Activated CD4-positive, alpha-beta memory T cell treated with anti-CD3 and anti-CD28 coated beads for 36 hours (primary cell): ENCODE measurements around the gene PLPP7. TPM values are rescaled to one million over a fixed set of nuclear protein-coding genes. Genes with fewer than 3 reads are reported as not detected.

Source experiments
- CTCF ChIA-PET: fragments of 350-600 bp; sonication (Branson Sonifier 250); formaldehyde crosslinking; loops from one replicate; lab custom pipeline; 2021; ENCODE audit warnings: antibody characterized with exemption, inconsistent platforms; lab: Charles Lee
- POLR2A ChIA-PET: fragments of 350-600 bp; sonication (Branson Sonifier 250); formaldehyde crosslinking; loops from one replicate; lab custom pipeline; 2021; ENCODE audit warnings: antibody characterized with exemption; lab: Charles Lee
- DNase-seq: peaks from one replicate; pipeline ENCODE4 v3.0.0-alpha.2; 2020
- H3K27ac Mint-ChIP-seq: one replicate; pipeline ENCODE4 v1.8.0; 2021; ENCODE audit warnings: mixed read lengths
- H3K27me3 Mint-ChIP-seq: one replicate; pipeline ENCODE4 v1.8.0; 2021; ENCODE audit warnings: mixed read lengths
- H3K36me3 Mint-ChIP-seq: one replicate; pipeline ENCODE4 v1.8.0; 2021; ENCODE audit warnings: mixed read lengths
- H3K4me1 Mint-ChIP-seq: one replicate; pipeline ENCODE4 v1.8.0; 2021; ENCODE audit warnings: low read depth, mixed read lengths
- H3K4me3 Mint-ChIP-seq: one replicate; pipeline ENCODE4 v1.8.0; 2021; ENCODE audit warnings: mild to moderate bottlenecking, mixed read lengths
- H3K9me3 Mint-ChIP-seq: one replicate; pipeline ENCODE4 v1.8.0; 2021; ENCODE audit warnings: mixed read lengths
- intact Hi-C: fragments of 100-400 bp; cut with micrococcal nuclease; formaldehyde crosslinking; loops from one replicate; pipeline ENCODE4 v1.15.1; 2023
- total RNA-seq, 2 experiments: library from RNA; stranded (reverse); gene quantifications; one replicate each; pipeline ENCODE4 v1.2.3, GENCODE V29; 2021

The PLPP7 gene
- total RNA-seq, 2 experiments from 2014 or later: not detected

- intact Hi-C loops: loop anchor here (5.0 kb wide), 1 partner anchor 226 kb away; the partner anchor contains the start of gene POMT1
- DNase-seq: peak; percentile 71
- Mint-ChIP-seq H3K4me3 (peak within 1 kb of the TSS; percentile 99), H3K36me3 (peaks cover 43% of the 10 kb centered on the region), H3K4me1 (peaks cover 26% of the 10 kb centered on the region), H3K27me3 (no peaks in the 10 kb centered on the region), H3K9me3 (no peaks in the 10 kb centered on the region), H3K27ac (peak within 1 kb of the TSS; percentile 97)
- POLR2A ChIA-PET: interaction anchor here (0.9 to 11.6 kb wide), 3 partner anchors 22 to 151 kb away, joined by 3 to 180 read pairs (median 5); partner anchors contain the start of gene NUP214
- CTCF ChIA-PET: interaction anchor here (1.0 to 11.5 kb wide), 4 partner anchors 8 to 97 kb away, joined by 3 to 109 read pairs (median 4); no protein-coding TSS in a partner anchor
Measured at GRCh38 chr9:131276094-131276888, 13.2 kb upstream of the PLPP7 start, which contains the start of gene FAM78A. Gene FAM78A, minus strand, starts transcription at chr9:131276510. Its CDS starts 331 bp downstream, at chr9:131276179.

- H3K4me3 Mint-ChIP-seq: peak overlapping the region; percentile 57
- CTCF ChIA-PET: interaction anchor here (1.0 to 11.5 kb wide), 3 partner anchors 9 to 39 kb away, joined by 3 to 109 read pairs (median 3); no protein-coding TSS in a partner anchor
- H3K27ac Mint-ChIP-seq: no peak overlapping the region
- intact Hi-C loops: loop anchor here (5.0 kb wide), 1 partner anchor 225 kb away; the partner anchor contains the start of gene POMT1
- peaks cover 23% of the 10 kb centered on the region for H3K4me1 Mint-ChIP-seq
- no peaks in the 10 kb centered on the region for H3K9me3 Mint-ChIP-seq
- H3K36me3 Mint-ChIP-seq: peaks cover 41% of the 10 kb centered on the region
- peak; percentile 55 for DNase-seq
- H3K27me3 Mint-ChIP-seq: peaks cover 1% of the 10 kb centered on the region
- POLR2A ChIA-PET: interaction anchor here (0.9 to 11.6 kb wide), 3 partner anchors 23 to 151 kb away, joined by 3 to 180 read pairs (median 5); partner anchors contain the start of gene NUP214
Measured at GRCh38 chr9:131276891-131277286, 12.6 kb upstream of the PLPP7 start.

- Mint-ChIP-seq H3K27ac (no peak overlapping the region), H3K36me3 (peaks cover 38% of the 10 kb centered on the region), H3K9me3 (no peaks in the 10 kb centered on the region), H3K27me3 (peaks cover 6% of the 10 kb centered on the region), H3K4me3 (peak overlapping the region; percentile 35), H3K4me1 (peaks cover 23% of the 10 kb centered on the region)
- POLR2A ChIA-PET: interaction anchor here (1.0 to 11.6 kb wide), 4 partner anchors 23 to 152 kb away, joined by 3 to 180 read pairs (median 4); partner anchors contain the start of gene NUP214
- no peak for DNase-seq
- CTCF ChIA-PET: interaction anchor here (0.6 to 11.5 kb wide), 3 partner anchors 9 to 172 kb away, joined by 3 to 109 read pairs (median 3); no protein-coding TSS in a partner anchor
- intact Hi-C loops: loop anchor here (5.0 kb wide), 1 partner anchor 225 kb away; the partner anchor contains the start of gene POMT1
Measured at GRCh38 chr9:131277287-131277909, 12.1 kb upstream of the PLPP7 start.

GRCh38 chr9:131277910-131278701, 11.4 kb upstream of the PLPP7 start:
- Mint-ChIP-seq H3K36me3 (peaks cover 33% of the 10 kb centered on the region), H3K4me3 (peak overlapping the region; percentile 69), H3K27ac (peak overlapping the region; percentile 70), H3K9me3 (no peaks in the 10 kb centered on the region), H3K4me1 (peaks cover 19% of the 10 kb centered on the region), H3K27me3 (peaks cover 6% of the 10 kb centered on the region)
- intact Hi-C loops: loop anchor here (1.0 to 5.0 kb wide), 3 partner anchors 33 to 224 kb away; partner anchors contain the start of gene POMT1
- DNase-seq: peak; percentile 86
- ChIA-PET POLR2A (interaction anchor here (0.7 to 1.4 kb wide), 4 partner anchors 11 to 153 kb away, joined by 3 to 5 read pairs (median 4); partner anchors contain the start of gene NUP214), CTCF (interaction anchor here (0.6 to 1.5 kb wide), 2 partner anchors 26 to 171 kb away, joined by 3 to 4 read pairs; no protein-coding TSS in a partner anchor)

GRCh38 chr9:131278702-131279111, 10.8 kb upstream of the PLPP7 start:
- Mint-ChIP-seq H3K9me3 (no peaks in the 10 kb centered on the region), H3K27ac (peak overlapping the region; percentile 70), H3K4me3 (peak overlapping the region; percentile 69), H3K27me3 (peaks cover 6% of the 10 kb centered on the region), H3K4me1 (peaks cover 20% of the 10 kb centered on the region), H3K36me3 (peaks cover 27% of the 10 kb centered on the region)
- CTCF ChIA-PET: interaction anchor here (1.5 kb wide), 1 partner anchor 26 kb away, joined by 4 read pairs; no protein-coding TSS in a partner anchor
- POLR2A ChIA-PET: interaction anchor here (0.7 to 1.4 kb wide), 4 partner anchors 12 to 154 kb away, joined by 3 to 5 read pairs (median 4); partner anchors contain the start of gene NUP214
- peak; percentile 41 for DNase-seq
- intact Hi-C loops: loop anchor here (1.0 to 5.0 kb wide), 3 partner anchors 32 to 224 kb away; partner anchors contain the start of gene POMT1

GRCh38 chr9:131279196-131279862, 10.2 kb upstream of the PLPP7 start:
- peak overlapping the region; percentile 70 for H3K27ac Mint-ChIP-seq
- H3K27me3 Mint-ChIP-seq: peaks cover 6% of the 10 kb centered on the region
- no peaks in the 10 kb centered on the region for H3K9me3 Mint-ChIP-seq
- ChIA-PET CTCF (interaction anchor here (1.0 to 1.5 kb wide), 2 partner anchors 27 to 57 kb away, joined by 4 read pairs; no protein-coding TSS in a partner anchor), POLR2A (interaction anchor here (1.1 kb wide), 1 partner anchor 13 kb away, joined by 5 read pairs; no protein-coding TSS in a partner anchor)
- peaks cover 21% of the 10 kb centered on the region for H3K36me3 Mint-ChIP-seq
- peak overlapping the region; percentile 69 for H3K4me3 Mint-ChIP-seq
- intact Hi-C loops: loop anchor here (2.0 to 5.0 kb wide), 2 partner anchors 31 to 223 kb away; partner anchors contain the start of gene POMT1
- H3K4me1 Mint-ChIP-seq: peaks cover 20% of the 10 kb centered on the region
- no peak for DNase-seq

- H3K27ac Mint-ChIP-seq: no peak overlapping the region
- CTCF ChIA-PET: interaction anchor here (0.6 to 1.0 kb wide), 2 partner anchors 56 to 279 kb away, joined by 4 read pairs; no protein-coding TSS in a partner anchor
- DNase-seq: no peak
- intact Hi-C loops: loop anchor here (2.0 to 5.0 kb wide), 2 partner anchors 31 to 222 kb away; partner anchors contain the start of gene POMT1
- H3K36me3 Mint-ChIP-seq: peaks cover 14% of the 10 kb centered on the region
- peaks cover 20% of the 10 kb centered on the region for H3K4me1 Mint-ChIP-seq
- H3K9me3 Mint-ChIP-seq: no peaks in the 10 kb centered on the region
- POLR2A ChIA-PET: interaction anchor here (1.1 kb wide), 1 partner anchor 14 kb away, joined by 5 read pairs; no protein-coding TSS in a partner anchor
- H3K27me3 Mint-ChIP-seq: peaks cover 6% of the 10 kb centered on the region
- H3K4me3 Mint-ChIP-seq: no peak overlapping the region
Measured at GRCh38 chr9:131279863-131280570, 9.5 kb upstream of the PLPP7 start.

GRCh38 chr9:131280660-131281059, 8.9 kb upstream of the PLPP7 start:
- POLR2A ChIA-PET: interaction anchor here (1.1 kb wide), 1 partner anchor 14 kb away, joined by 5 read pairs; no protein-coding TSS in a partner anchor
- H3K9me3 Mint-ChIP-seq: no peaks in the 10 kb centered on the region

GRCh38 chr9:131281119-131281965, 8.2 kb upstream of the PLPP7 start:
- H3K9me3 Mint-ChIP-seq: no peaks in the 10 kb centered on the region
- no peak for DNase-seq
- intact Hi-C loops: no loop called here
- H3K4me3 Mint-ChIP-seq: no peak overlapping the region
- peaks cover 20% of the 10 kb centered on the region for H3K4me1 Mint-ChIP-seq
- H3K27me3 Mint-ChIP-seq: peaks cover 6% of the 10 kb centered on the region
- ChIA-PET CTCF (no interaction called here), POLR2A (no interaction called here)
- no peak overlapping the region for H3K27ac Mint-ChIP-seq
- peaks cover 1% of the 10 kb centered on the region for H3K36me3 Mint-ChIP-seq

More at GRCh38 chr9:131280660-131281059, 8.9 kb upstream of the PLPP7 start:
- DNase-seq: no peak
- H3K4me1 Mint-ChIP-seq: peaks cover 20% of the 10 kb centered on the region
- no peak overlapping the region for H3K27ac Mint-ChIP-seq
- CTCF ChIA-PET: no interaction called here
- peaks cover 6% of the 10 kb centered on the region for H3K27me3 Mint-ChIP-seq
- peaks cover 8% of the 10 kb centered on the region for H3K36me3 Mint-ChIP-seq
- intact Hi-C loops: no loop called here
- H3K4me3 Mint-ChIP-seq: no peak overlapping the region
